GM12801 (cell line): Measurements from ENCODE around the gene TM9SF1.

Experiments used
- CTCF ChIP-seq: IDR thresholded peaks from one replicate; pipeline ENCODE4 v1.5.1; 2011; ENCODE audit warnings: control low read depth; ENCODE audit not compliant: insufficient read length; ENCODE audit errors: extremely low read depth

The TM9SF1 gene

DNA sequence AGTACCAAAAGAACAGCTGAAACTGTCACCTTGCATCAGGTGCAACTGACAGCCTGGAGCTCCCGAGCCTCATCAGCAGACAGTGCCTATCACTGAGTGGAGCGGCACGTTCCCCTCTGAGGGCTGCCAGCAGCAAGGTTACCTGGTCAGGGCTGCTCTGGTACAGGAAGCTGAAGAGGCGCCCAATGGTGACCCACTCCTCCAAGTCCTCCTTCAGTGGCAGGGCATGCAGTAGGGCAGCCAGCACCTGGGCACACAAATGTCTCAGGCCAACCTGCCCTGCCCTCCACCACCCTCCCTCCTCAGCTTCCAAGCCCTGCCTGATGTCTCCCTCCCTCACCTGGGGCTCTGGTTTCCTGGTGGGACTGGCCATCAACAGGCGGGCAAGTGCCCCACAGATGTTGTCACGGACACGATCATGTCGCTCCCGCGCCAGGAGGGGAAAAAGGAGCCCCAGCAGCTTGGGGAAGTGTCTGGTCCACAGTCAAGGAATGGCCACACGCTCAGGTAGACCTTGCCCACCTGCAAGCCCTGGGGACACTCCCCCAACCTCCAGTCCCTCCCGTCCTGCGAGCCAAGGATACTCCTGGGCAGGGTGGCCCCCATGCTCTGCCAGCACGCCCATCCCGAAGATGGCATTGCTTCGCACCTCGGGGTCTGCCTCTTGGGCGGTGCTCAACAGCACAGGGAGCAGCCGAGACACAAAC lies 13.7 kb downstream of the TM9SF1 start:
- no peak for TF ChIP-seq CTCF

DNA sequence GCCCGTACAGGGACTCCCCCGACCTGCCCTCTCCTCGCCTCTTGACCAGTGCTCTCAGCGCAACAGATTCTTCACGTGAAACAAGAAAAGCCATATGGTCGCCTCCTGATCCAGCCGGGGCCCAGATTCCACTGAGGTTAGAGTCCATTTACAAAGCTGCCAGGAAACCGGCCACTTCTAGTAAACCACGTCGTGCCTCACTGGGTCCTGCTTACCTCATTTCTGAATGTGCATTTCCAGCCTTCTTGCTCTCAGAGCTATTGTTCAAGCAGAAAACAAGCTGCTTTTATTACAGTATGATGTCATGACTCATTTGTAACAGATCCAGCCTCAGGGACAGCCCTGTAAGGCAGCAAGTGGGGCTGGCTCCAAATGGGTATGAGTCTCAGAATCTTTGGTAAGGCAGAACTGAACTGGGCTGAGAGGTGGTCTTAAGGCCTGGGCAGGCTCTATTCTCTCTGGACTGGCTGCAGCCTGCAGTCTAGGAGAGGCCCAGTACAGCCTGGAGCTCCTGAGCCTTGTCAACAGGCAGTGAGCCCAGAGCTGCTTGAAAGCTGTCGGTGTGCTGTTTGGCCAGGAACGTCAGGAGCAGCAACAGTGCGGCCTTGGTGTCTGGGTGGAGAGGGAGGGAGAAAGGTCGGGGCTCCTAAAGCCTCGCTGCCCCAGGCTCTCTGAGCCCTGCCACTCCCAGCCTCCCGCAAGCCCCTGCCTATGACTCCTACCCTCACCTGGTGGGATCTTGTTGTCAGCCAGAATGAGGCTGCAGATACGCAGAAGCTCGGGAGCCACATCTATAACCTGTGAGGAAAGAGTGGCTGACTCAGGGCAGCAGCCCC lies 15.1 kb downstream of the TM9SF1 start:
- TF ChIP-seq CTCF, result no peak

- TF ChIP-seq CTCF, result no peak
Measured at GRCh38 chr14:24179294-24179960, 15.8 kb downstream of the TM9SF1 start.

DNA sequence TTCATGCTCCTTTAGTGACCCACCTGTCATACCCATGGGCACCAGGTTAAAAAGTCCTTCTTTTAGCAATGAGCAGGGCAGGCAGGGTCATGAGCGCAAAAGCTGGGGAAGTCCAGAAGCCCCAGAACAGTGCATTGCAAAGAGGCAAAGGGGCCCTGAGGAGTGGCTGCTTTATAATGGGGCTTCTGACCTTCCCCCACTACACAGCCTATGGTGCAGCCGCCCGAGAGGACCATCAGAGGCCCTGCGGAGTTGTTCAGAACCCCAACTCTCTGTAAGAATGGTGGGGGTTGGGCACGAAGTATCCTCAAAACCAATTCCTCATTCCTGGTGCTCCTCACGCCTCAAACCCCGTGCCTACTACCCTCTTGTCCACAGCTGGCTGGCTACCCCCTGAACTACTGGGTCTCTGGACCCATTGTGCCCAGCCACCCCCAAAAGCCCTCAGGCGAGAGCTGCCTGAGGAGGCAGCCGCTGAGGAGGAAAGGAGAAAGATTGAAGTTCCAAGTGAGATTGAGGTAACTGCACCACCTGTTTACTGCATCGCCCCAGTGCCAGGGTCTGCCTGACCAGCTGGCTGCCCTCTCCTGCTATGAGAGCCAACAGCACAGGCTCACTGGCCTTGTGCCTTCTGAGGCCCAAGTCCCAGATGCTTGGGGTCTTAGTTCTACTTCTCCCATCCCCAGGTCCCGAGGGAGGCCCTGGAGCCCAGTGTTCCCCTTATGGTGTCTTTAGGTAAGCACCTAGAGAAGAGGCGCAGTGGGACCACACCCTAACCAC lies 16.7 kb downstream of the TM9SF1 start:
- TF ChIP-seq CTCF, result no peak

DNA sequence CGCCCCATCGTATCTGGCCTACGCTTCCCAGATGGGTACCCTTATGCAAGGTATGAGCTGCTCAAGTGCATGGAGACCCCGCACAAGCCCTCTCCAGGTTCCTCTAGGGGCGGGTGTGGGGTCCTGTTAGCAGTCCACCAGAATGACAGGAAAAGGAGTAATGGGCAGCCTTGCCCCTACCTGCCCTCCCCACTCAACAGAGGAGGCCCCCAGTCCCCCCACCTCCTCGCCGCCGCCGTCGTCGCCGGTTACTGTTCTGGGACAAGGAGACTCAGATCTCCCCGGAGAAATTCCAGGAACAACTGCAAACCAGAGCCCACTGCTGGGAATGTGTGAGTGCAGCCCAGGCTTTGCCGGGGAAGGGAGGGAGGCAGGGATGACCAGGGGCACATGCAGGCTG lies 17.4 kb downstream of the TM9SF1 start:
- no peak for TF ChIP-seq CTCF

- no peak for TF ChIP-seq CTCF
Measured at GRCh38 chr14:24177041-24177825, 18.0 kb downstream of the TM9SF1 start.
